ENCODE results near the gene PHF21A.
"Not testable (repeated sequence)": the region's sequence is repeated elsewhere in the genome, so short reads cannot be mapped to it uniquely, and the experiment has no call there.

Gene PHF21A

GRCh38 chr11:46120346-46121300 lies 631 bp downstream of the PHF21A start:
- peak; percentile 85 for DNase-seq

- peak; percentile 33 for DNase-seq
Observed at GRCh38 chr11:46119352-46120216, 1.7 kb downstream of the PHF21A start.

GRCh38 chr11:46118702-46119351 lies 2.4 kb downstream of the PHF21A start:
- no peak for DNase-seq

GRCh38 chr11:46117842-46118241 lies 3.4 kb downstream of the PHF21A start:
- no peak for DNase-seq

GRCh38 chr11:46116712-46117037 lies 4.6 kb downstream of the PHF21A start:
- DNase-seq, result not testable (repeated sequence)

GRCh38 chr11:46116007-46116711 lies 5.1 kb downstream of the PHF21A start:
- no peak for DNase-seq

GRCh38 chr11:46114961-46115360 lies 6.3 kb downstream of the PHF21A start:
- no peak for DNase-seq

- no peak for DNase-seq
Observed at GRCh38 chr11:46114378-46114777, 6.9 kb downstream of the PHF21A start.

GRCh38 chr11:46112961-46113607 lies 8.2 kb downstream of the PHF21A start:
- peak; percentile 40 for DNase-seq

GRCh38 chr11:46108751-46109150 lies 12.5 kb downstream of the PHF21A start:
- DNase-seq, result no peak

GRCh38 chr11:46107780-46108179 lies 13.5 kb downstream of the PHF21A start:
- DNase-seq, result no peak

GRCh38 chr11:46107408-46107718 lies 13.9 kb downstream of the PHF21A start:
- DNase-seq, result no peak

- no peak for DNase-seq
Observed at GRCh38 chr11:46106530-46107407, 14.5 kb downstream of the PHF21A start.

GRCh38 chr11:46105926-46106325 lies 15.3 kb downstream of the PHF21A start:
- DNase-seq, result no peak

GRCh38 chr11:46105134-46105628 lies 16.1 kb downstream of the PHF21A start:
- DNase-seq, result no peak

- no peak for DNase-seq
Observed at GRCh38 chr11:46102843-46103242, 18.4 kb downstream of the PHF21A start.

GRCh38 chr11:46100670-46101069 lies 20.6 kb downstream of the PHF21A start:
- DNase-seq, result no peak

GRCh38 chr11:46099963-46100316 lies 21.3 kb downstream of the PHF21A start:
- no peak for DNase-seq

GRCh38 chr11:46090375-46090774 lies 30.9 kb downstream of the PHF21A start:
- DNase-seq, result no peak

GRCh38 chr11:46079662-46080061 lies 41.6 kb downstream of the PHF21A start:
- no peak for DNase-seq

- no peak for DNase-seq
Observed at GRCh38 chr11:46075928-46076327, 45.3 kb downstream of the PHF21A start.
